Esophagus mucosa (tissue), 1 donor: ENCODE data around the gene MRPL41. TPM values are rescaled to one million over a fixed set of nuclear protein-coding genes. Genes with fewer than 3 reads are reported as not detected.
"Not testable (repeated sequence)": the region's sequence is repeated elsewhere in the genome, so short reads cannot be mapped to it uniquely, and the experiment has no call there.

Experiments used
- ATAC-seq: fragments of 200-7000 bp; cut with Tn5 transposase; one replicate; pipeline ENCODE4 v1.9.1; 2020
- total RNA-seq: library from RNA; stranded (reverse); gene quantifications from one replicate; pipeline ENCODE4 v1.2.4, GENCODE V29; 2023
- donor health status: DM: yes; HTN: yes; CAD: no.

MRPL41 gene
- total RNA-seq, 1 donor from 2014 or later = 36.9 TPM

DNA sequence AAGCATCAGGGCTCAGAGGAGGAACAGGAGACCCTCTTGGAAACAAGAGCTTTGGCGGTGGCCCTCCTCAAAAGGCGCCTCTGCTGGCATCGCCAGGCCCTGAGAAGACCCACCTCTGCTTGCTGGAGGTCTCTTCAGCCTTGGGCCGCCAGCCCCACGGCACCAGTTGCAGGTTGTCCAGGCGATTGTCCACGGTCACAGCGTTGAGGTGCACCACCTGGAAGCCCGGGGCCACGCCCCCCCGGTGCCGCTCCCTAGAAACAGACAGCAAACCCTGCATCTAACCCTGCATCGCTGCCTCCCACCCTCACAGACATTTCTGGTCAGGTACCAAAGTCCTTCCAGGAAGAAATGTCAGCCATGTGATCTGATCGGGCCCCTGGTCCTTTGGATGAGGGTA lies 35.2 kb downstream of the MRPL41 start:
- no peak for ATAC-seq

DNA sequence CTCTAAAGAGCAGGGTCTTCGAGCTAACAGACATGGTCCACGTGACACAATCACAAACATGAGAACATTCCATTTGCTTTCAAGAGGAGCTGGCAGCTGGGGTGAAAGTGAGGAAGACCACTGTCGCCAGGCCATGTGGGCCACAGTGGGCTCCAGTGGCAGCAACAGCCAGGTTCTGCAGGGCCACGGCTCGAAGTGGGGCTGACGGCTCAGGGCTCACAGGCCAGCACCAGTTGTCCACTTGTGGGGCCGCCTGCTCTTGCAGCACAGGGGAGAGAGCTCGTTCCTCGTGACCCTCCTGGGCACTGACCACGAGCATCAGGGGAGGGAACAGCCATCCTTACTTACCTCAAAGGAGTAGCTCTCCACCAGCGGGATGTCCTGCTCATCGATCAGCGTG lies 36.6 kb downstream of the MRPL41 start:
- no peak for ATAC-seq

DNA sequence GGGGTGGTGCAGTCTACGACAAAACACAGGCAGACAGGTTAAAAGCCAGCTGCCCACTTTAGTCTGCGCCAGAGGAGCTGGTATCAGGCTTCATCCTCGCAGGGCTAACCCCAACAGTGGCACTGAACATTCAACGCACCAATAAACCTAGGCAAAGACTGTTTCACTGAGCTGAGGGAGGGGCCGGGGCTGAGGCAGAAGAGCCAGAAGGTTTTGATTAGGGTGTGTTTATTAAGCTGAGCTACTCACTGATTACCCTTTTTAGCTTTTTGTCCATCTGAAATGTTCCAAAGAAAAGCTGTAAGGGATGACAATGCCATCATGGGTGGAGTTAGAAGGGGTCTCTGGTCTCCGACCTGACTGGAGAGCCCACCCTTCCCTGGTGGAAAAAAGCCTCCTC lies 37.2 kb downstream of the MRPL41 start:
- no peak for ATAC-seq

DNA sequence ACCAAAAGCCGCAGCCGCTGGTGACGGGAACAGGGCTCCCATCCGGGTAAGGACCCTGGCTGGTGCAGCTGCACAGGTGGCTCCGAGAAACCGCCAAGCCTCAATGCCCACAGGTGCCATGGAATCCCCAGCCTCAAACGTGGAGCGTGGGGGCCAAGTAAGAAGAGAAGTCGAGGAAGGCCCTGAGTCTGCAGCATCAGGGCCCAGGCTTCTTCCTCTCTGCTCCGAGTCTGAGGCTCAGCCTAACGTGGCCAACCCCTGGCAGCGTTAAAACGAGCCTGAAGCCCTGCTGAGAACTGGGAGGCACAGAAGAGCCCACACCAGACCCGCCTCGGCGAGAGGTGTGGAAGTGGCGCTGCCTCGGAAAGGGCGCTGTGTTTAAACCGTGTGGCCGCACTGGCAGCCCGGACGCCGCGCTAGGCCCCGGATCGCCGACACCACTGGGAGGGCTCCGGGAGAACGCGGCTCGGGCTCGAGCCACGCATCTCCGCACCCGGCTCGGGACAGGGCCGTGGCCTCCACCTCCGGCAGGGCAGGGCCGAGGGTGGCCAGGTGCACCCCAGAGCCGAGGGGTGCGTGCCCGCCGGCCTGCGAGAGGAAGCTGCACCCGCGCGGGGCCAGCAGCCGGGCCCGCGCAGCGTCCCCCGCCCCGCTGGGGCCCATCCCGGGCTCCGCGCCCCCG lies 37.9 kb downstream of the MRPL41 start:
- peak; percentile 1 for ATAC-seq

DNA sequence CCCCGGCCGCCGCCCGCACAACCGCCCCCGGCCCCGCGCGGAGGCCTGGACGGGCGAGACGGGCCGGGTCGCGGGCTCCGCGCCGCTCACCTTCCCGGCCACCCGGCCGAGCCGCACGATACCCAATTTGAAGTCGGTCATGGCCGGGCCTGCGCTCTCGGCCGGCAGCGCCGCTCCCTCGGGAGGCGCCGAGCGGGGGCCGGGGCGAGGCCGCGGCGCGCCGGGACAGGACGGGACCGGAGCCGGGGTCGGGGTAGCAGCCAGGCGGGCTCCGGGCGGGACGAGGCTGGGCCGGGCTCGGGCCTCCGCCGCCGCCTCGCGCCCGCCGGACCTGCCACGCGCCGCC lies 38.4 kb downstream of the MRPL41 start:
- ATAC-seq = no peak

DNA sequence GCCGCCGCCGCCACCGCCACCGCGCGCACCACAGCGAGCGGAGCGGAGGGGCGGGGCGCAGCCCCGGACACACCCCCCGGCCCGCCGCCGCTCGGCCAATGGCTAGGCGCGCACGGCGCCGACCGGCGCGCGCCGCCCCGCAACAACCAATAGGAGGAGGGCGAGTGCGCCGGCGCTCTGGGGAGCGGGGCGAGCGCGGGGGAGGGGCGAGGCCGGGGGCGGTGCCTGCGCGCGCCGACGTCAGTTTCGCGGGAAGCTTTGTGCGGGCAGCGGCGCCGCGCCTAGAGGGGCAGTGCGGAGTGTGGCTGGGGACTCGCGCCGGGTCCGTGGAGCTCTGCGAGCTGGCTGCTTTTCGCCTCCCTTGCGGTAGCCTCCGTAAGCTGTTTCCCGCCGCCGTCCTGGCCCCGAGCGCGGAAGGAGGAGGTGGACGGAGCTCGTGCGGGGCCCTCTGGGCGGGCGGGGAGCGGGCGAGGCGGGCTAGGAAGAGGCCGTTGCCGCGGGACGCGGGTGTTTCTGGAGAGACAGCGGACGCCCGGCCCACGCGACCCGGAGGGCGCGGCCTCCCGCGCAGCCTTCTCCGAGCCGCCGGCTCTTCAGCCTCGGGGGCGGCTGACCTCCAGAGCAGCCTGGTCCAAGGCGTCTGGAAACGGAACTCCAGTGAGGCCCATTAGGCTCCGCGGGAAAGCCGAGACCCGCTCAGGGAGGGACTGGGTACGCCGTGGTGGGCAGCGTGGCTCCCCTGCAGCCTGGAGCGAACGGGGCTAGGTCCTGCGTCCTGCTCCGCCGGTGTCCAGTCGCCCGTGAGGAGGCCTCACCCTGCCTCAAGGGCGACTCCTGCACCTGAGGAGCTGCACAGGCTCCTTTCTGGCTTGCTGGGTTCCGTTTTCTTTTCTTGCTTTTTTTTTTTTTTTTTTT lies 39.0 kb downstream of the MRPL41 start, which contains the start of gene ZMYND19:
TSS of gene ZMYND19 (minus strand) at position 44 of the 915 bp plus-strand sequence. CDS start 249 bp downstream, outside the sequence.
- ATAC-seq = peak; percentile 97

DNA sequence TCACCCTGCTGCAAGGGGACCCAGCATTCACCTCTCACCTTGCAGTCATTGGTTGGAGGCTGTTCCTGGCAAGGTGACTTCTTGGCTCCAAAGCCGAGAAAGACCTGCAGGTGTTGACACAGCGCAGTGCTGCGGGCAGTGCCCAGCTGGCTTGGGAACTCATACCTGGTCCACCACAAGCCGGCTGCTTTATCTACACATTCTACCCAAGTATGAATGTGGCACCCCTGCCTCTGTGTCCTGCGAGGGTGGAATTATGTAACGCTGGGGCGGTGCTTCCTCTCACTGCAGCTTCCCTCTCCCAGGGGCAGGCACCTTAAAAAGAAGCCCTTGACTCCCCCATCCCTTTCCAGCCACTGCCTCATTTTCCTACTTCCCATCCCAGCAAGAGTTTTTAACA lies 41.1 kb downstream of the MRPL41 start:
- ATAC-seq = no peak

DNA sequence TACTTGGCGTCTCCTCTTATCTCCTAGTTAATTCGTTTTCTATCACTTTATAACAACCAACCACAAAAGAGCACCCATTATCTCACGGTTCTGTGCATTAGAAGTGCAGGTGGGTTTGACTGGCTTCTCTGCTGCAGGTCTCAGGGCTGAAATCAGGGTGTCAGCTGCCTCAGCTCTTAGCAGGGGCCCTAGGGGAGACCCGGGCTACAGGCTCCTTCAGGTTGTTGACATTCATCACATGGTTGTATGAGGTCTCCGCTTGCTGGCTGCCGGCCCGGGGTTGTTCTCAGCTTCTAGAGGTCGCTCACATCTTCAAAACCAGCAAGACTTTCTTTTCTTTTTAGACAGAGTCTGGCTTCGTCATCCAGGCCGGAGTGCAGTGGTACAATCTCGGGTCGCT lies 41.5 kb downstream of the MRPL41 start:
- no peak for ATAC-seq

DNA sequence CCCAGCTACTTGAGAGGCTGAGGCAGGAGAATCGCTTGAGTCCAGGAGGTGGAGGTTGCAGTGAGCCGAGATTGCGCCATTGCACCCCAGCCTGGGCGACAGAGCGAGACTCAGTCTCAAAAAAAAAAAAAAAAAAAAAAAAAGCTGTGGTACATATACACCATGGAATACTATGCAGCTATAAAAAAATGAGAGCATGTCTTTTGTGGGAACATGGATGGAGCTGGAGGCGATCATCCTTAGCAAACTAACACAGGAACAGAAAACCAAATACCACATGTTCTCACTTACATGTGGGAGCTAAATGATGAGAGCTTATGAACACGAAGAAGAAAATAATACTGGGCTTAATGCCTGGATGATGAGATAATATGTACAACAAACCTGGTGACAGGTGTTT lies 44.9 kb downstream of the MRPL41 start:
- ATAC-seq = not testable (repeated sequence)

DNA sequence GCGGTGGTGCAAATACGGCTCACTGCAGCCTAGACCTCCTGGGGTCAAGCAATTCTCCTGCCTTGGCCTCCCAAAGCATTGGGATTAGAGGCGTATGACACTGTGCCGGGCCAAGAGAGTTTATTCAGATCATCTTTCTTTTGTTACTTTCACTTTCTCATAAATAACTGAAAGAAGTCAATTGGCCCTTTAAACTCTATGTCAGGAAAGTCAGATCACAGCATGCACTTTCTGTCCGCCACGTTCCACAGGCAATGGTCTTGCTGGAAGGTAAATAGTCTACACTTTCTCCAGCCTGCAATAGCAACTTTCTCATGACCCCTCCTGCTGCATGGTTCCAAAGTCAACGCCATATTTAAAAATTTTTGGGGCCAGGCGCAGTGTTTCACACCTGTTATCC lies 47.3 kb downstream of the MRPL41 start:
- no peak for ATAC-seq

Other genes with a start within 250 kb of the MRPL41 start
- gene NRARP, start 249.6 kb upstream of the MRPL41 start, total RNA-seq = 20.4 TPM
- 8.1 TPM for gene EXD3, start 128.7 kb upstream of the MRPL41 start, total RNA-seq
- 5.5 TPM for gene NOXA1, start 128.5 kb upstream of the MRPL41 start, total RNA-seq
- not detected for gene ENTPD8, start 110.5 kb upstream of the MRPL41 start, total RNA-seq
- 13.9 TPM for gene NSMF, start 92.5 kb upstream of the MRPL41 start, total RNA-seq
- gene PNPLA7, start 1.5 kb upstream of the MRPL41 start, total RNA-seq = 1.0 TPM
- 12.6 TPM for gene DPH7, start 27.0 kb downstream of the MRPL41 start, total RNA-seq
- 21.5 TPM for gene ZMYND19, start 38.6 kb downstream of the MRPL41 start, total RNA-seq
- 49.7 TPM for gene ARRDC1, start 53.8 kb downstream of the MRPL41 start, total RNA-seq
- 48.0 TPM for gene EHMT1, start 67.1 kb downstream of the MRPL41 start, total RNA-seq